Muscle of back (tissue), 11 donors: ENCODE measurements around the gene POU3F1. TPM values are rescaled to one million over a fixed set of nuclear protein-coding genes. Genes with fewer than 3 reads are reported as not detected.

ENCODE experiments used
- DNase-seq, 3 donors: peaks; one replicate each; pipeline versions ENCODE4 v3.0.0 to v3.0.0-alpha.2; 2013
- polyA plus RNA-seq, 10 donors: library from polyadenylated mRNA; unstranded; fragments of 120-200 nt; gene quantifications; one replicate each; pipeline ENCODE4 v1.2.1, GENCODE V29; 2013; ENCODE audit not compliant: insufficient read length in 10 of 10

The POU3F1 gene
- polyA plus RNA-seq, 10 donors = 0.34 to 1.8 (median 0.85) TPM

DNA sequence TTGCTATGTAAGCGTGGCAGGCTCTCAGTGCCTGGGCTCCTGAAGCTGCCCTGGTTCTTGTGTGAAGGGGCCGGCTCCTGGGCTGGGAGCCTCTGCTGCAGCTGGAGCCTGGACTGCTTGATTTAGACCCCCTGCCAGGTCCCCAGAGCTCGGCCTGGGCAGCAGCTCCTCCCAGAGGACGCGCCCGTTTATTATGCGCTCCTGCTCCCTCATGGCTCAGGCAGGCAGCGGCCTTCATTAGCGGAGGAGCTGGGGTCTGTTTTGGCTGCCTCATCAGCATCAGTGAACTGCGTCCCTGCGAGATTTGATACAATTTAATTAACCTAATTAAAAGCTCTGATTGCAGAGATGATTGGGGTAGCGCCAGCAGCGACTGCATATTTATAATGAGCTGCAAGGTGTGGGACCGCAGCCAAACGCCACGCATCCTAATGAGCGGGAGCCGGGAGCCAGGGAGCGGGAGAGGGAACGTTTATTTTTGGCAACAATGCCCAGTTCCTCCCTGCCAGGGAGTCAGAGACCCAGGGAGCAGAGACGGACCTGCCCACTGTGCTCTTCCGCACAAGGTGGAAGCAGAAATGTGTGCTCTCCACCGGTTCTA lies 17.4 kb downstream of the POU3F1 start:
- DNase-seq = peak in 1 of 3 donors; percentile 47

DNA sequence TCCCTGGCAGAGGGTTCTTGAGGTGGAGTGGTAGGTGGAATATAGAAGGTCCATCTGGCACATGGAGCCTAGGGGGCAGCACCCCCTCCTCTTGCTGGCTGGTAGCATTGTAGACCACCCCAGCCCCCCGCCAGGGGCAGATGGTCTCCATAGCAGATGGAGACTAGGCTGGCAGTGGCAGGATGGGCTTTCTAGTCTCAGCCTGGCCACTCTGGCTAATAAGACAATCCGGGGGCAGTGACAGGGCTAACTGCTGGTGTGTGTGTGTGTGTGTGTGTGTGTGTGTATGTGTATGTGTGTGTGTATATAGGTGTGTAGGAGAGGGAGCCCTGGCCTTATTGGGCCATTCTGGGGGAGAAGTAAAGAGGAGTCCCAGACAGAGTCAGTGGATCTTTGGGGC lies 17.9 kb downstream of the POU3F1 start:
- no peak for DNase-seq

DNA sequence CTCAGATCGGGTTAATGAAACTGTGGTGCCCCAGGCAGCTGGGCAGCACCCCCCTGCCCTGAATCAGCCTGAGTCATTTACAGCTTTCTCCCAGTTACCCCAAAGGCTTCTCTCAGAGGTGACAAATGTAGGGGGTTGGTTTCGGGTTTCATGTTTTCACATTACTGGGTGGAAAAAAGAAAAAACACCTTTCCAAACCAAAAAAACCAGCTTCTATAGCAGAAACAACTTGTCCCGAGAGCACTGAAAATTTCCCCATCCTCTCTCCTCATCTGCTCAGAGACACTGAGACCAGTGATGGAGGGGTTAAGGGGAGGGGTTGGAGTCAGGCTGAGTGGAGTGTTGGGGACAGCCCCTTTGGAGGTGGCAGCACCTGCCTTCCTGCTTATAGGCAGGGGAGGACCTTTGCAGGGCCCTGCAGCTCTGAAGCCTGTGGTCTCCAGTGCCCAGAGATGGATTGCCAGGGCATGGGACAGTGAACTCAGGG lies 18.4 kb downstream of the POU3F1 start:
- no peak for DNase-seq

DNA sequence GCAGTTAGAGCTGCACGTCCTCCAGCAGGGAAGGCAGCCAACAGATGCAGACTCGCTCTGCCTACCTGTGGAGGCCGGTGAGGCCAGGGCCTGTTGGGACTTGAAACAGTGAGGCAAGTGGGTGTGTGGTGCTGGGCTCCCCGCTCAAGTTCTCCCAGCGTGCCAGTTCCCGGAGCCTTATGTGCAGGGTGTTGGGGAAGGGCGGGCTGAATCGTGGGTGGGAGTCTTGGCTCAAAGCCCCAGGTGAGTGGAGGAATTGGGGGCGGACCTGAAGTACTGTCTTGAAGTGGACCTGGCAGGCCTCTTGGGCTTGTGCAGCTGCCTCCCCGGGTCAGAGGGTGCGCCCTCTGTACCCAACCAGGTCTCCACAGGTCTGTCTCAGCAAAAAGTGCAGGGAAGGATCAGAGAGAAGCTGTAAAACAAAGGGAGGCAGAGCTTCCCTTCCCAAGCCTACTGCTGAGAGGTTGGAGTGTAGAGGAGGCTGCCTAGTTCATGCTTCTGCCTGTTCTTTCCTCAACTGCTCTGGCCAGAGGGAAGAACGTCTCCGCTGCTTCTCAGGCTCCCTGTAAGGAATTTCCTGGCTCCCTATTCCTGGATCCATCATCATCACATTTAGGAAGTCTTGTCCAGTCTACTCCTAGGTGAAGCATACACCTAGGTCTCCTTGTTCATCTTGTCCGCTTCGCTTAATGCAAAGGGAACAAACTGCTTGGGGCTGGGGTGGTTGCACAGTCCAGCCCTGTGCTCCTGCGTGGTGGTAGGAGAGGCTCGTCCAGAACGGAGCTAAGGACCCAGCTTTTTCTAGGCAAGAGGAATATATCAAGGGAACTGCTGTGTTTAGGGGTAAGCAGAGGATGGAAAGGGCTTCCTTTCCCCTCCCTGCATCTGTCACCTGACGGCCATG lies 19.1 kb downstream of the POU3F1 start:
- no peak for DNase-seq

DNA sequence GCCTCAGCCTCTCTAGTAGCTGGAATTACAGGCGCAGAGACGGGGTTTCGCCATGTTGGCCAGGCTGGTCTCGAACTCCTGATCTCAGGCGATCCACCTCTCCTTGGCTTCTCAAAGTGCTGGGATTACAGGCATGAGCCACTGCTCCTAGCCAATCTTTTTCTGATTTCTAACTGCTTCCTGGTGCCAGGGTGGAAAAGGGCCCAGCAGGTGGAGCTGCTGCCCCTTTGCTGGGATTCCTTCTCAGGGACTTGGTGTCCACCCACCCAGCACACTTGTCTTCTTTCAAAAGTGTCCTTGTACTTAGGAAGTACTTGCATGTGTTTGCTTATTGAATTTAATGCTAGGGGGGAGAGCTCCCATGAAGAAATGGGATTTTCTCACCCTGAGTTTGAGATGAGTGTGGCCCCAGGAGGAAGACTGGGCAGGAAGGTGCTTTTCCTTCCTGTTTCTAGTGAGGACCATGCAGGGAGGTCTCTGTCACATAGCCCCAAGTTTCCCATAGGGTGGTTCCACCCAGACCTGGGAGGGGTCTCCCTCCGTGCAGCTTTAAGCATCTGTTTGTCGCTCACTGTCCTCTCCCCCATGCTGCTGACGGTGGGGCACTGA lies 19.9 kb downstream of the POU3F1 start:
- DNase-seq = peak in 1 of 3 donors; percentile 67

DNA sequence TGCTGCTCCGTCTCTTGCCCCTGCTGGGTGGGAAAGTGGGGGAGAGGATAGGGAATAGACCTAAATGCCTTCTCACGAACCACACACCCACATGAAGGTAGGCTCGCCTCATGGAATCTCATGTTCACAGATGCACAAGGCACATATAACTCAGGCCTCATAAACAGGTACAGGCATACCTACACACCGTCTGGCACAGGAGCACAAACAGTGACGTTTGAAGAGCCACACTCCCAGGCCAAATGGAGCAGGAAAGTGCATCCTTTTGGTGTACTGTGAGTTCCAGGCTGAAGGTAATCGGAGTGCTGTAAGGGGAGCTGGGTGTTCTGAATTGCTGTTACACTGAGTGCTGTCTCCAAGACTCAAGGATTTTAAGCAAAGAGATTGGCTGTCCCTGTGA lies 20.9 kb downstream of the POU3F1 start:
- no peak for DNase-seq

DNA sequence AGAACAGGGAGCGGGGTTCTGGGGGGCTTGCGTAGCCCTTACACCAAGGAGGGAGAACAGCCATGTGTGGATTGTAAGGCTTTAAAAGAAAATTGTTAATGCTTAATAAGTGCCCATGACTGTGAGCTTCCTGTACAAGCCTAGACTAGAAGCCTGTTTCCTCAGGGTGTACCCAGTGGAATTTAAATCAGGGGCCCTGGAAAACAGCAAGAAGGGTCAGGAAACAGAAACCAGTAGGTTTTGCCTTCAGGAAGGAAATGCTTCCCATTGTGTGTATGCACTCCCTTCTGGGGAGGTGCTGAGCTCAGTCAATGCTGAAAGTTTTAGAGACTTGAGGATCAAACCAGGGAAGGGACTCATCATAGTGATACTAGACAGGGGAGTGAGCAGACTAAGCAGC lies 21.4 kb downstream of the POU3F1 start:
- no peak for DNase-seq

DNA sequence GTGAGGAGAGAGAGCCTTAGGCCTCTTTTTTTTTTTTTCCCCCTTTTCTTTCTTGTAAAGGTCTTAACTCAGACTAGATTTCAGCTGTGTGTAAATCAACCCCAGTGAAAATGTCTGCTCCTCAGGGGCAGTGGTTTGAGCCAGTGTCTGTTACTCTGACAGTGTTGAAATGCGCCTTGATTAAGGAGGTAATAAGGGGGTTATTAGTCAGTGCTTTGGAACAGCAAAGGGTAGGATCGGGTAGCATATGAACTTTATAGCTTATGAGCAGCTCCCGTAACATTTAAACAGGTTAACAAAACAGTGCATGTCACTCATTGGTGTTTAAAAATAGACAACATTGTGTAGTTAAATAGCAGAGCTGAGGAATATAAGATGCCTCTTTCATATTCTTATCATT lies 23.8 kb downstream of the POU3F1 start:
- DNase-seq = no peak

DNA sequence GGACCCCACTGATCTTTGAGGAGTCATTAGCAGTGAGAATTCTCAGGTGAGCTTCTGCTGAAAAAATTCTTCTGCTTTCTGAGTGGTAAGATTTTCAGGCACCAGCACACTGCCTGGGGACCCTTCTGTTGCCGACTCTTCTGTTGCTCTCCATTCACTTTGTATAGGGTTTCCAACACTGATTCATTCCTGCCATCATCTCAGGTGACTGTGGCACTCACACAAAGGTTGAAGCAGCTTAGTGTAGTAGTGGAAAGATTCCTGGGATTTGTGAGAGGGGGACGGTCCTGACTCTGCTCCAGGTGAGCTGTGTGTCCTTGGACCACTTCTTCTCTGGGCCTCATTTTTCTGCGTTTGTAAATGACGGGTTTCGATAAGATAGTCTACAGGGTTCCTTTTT lies 24.6 kb downstream of the POU3F1 start:
- DNase-seq = no peak

DNA sequence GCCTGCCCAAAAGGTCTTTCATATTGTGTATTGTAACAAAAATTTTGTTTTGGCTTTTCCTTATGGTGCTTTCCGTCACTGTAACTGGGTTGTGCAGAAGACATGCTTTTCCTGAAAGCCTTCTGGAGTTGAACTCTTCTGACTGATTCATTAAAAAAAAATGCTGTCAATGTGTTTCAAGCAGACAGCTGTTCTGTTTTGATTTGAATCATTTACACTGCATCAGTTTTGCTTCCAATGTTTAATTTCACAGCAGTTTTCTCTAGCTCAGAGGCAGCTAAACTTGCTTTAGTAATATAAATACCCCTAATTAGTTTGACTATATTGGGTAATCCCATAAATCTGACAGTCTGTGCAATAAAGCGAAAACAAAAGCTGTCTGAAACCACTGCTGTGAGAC lies 26.2 kb downstream of the POU3F1 start:
- DNase-seq = no peak

DNA sequence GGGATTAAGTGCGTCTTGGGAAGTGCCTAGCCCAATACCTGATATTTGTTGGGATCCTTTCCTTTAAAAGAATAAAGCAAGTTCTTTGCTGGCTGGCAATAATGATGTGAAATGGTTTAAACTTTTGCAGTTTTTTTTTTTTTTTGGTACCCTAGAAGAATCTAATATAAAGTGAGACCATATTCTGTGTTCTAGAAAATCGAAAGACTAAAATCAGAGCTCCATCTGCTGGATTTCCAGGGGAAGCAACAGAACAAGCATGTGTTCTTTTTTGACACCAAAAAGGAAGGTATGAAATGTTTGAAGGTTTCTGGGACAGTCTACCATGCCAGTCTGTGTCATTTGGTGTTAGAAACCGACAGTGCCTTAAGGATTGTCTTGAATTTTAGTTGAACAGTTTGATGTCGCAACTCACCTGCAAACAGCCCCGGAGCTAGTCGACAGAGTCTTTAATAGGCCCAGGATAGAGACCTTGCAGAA lies 27.7 kb downstream of the POU3F1 start:
- peak in 1 of 3 donors; percentile 52 for DNase-seq

DNA sequence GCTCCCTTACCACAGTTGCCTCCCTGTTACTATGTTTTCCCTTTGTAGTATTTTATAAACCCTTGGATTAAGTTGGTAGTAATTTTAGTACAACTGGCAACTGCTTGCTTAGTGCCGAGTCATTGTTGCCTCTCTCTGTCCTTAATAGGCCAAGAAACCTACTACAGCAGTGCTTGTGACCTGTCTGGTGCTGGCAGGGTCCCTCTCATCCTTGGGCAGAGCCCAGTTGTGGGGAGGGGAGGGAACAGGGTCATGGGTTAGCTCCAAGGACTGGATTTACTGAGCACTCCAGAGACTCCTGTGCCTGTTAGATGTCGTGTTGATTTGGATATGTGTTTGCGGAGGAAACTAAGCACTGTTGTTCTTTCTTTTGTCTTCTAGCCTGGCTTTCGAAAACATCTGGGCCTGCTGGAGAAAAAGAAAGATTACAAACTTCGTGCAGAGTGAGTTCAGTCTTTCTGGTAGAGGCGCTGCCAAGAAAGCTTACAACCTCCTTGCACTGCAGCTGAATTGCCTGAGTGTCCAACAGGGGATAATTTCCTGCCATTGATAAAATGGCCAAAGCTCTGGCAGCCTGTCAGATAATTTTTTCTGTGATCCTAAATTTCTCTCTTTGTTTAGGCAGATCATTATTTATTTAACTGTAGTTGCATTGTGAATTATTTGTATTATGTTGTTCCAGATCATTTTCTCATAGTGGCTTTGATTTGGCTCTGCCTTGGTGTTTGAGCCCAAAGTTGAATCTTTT lies 30.4 kb downstream of the POU3F1 start:
- peak; percentile 44 to 83 (median 66) for DNase-seq

DNA sequence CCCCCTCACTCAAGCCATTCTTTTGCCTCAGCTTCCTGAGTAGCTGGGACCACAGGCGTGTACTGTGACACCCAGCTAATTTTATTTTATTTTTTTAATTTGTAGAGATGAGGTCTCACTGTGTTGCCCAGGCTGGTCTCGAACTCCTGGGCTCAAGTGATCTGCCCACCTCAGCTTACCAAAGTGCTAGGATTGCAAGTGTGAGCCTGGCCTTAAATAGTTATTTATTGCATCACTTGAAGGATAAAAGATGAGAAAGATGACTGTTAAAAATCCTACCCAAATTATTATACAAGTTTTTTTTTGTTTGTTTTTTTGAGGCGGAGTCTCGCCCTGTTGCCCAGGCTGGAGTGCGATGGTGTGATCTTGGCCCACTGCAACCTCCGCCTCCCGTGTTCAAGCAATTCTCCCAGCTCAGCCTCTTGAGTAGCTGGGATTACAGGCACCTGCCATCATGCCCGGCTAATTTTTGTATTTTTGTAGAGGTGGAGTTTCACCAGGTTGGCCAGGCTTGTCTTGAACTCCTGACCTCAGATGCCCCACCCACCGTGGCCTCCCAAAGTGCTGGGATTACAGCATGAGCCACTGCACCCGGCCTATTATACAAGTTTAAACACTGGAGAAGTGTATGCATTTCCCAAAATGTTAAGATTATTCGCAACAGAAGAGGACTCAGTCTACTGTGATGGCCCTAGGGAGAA lies 31.7 kb downstream of the POU3F1 start:
- DNase-seq = no peak

DNA sequence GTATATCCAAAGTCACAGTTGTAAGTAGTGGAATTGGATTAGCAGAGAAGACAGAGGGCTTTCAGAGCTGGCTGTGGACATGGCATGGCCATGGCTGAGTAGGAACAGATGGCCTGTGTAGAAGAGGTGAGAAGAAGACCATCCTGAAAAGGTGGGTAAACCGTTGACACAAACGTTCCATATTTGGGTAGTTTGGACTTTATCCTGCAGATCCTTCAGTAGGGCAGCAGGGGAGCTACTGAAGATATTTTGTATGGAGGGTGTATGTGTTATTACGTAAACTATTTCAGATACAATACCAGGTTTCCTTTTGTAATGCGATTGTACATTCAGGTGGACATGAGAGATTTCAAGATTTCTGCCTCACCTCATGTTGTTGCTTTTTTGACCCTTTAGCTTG lies 32.4 kb downstream of the POU3F1 start:
- DNase-seq = no peak

DNA sequence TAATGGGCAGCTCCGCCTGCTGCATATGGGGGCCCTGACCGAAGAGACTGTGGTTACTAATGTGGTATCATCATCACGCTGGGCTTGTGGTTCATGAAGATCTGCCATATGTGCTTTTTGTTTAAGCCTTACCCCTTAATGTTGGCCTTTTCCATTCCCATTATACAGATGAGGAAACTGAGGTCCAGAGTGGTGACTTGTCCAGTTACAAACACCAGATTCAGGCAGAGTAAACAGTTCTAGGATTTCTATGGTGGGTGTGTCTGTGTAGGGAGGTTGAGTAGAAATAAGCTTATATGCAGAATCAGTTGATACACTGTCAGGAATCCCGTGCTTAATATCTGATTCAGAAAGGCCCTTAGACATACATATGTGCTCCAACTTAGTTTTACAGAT lies 33.4 kb downstream of the POU3F1 start:
- no peak for DNase-seq

DNA sequence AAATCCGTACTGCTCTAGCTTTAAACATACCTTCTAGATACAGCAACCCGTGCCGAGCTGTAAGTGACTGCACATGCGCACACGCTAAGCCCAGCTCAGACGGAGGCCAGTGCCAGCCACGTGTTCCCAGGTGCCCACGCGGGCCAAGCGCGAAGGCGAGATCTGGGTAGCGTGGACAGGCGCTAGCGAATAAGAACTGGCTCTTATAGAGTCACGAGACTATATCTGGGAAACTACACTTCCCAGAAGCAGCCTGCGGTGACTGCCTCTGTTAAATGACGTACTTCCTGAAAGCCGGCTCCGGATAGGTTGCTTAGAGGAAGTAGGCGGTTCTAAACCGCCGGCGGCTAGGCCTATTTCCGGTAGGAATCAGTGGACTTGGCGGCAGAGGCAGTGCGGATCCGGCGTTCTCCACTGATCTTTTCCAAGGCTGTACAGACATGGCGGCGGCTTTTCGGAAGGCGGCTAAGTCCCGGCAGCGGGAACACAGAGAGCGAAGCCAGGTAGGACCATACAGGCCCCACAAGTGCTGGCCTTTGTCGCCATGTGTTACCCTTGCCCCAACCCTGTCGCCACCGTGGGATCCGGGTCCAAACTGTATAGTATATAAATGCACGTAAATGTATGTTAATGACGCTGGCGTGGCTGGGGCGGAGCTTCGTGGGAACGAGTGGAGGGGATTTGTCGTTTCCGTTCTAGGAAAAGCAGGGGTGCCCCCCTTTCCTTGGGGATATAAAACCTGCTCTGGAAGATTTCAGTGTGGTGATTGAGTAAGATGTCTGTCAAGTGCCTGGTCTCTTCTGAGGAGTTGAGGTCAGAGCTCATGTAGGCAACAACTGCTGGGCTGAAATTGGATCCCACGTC lies 34.0 kb downstream of the POU3F1 start, which contains the start of gene UTP11:
TSS of gene UTP11 (plus strand) at position 372 of the 864 bp plus-strand sequence. CDS start at position 441, 69 bp downstream.
- peak; percentile 97 to 99 (median 99) for DNase-seq

DNA sequence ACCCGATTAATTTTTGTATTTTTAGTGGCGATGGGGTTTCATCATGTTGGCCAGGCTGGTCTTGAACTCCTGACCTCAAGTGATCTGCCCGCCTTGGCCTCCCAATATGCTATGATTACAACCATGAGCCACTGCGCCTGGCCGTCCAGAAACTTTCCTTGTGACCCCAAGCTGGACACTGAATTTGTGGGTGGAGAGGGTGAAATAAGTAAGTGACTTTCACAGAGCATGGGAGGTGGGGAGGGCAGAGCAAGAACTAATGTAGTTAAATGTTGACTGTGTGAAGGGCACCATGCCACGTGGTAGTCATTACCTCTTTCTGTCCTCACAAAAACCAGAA lies 36.8 kb downstream of the POU3F1 start:
- DNase-seq = no peak

DNA sequence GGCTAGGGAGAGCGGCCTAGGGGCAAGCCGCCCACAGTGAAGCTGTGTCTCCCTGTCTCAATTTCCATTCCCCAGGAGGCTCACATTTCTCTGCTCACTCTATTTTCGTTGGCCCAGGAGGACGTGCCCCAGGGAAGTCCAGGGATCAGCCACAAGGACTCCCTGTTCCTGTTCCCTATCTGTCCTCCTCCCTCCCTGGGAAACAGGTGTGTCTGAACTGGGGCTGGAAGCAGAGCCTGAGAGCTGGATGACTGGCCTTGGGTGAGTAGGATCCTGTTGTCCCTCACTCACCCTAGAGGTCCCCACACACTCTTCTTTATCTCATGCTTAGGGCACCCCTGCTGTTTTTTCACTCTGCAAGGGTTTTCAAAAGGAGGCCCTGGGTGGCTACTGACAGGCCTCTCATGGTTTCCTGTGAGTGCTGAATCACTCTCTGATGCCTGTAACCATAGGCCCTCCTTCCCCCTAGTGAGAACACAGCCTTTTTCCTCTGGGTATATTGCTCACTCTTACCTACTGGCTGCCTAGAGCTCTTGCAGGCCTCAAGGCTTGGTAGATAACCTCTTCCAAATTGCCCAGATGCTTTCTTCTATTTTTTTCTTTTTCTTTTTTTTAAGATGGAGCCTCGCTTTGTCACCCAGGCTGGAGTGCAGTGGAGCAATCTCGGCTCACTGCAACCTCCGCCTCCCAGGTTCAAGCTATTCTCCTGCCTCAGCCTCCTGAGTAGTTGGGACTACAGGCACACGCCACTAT lies 37.3 kb downstream of the POU3F1 start:
- DNase-seq = peak in 2 of 3 donors; percentile 44 to 67
